HG02973 (cell line): ENCODE results near the gene SOHLH2.

Experiments
- ATAC-seq: cut with Tn5 transposase; IDR thresholded peaks from one replicate; pipeline ENCODE4 v1.9.1; 2021; ENCODE audit warnings: moderate library complexity; ENCODE audit not compliant: unreplicated experiment

Gene SOHLH2

GRCh38 chr13:36214163-36214921 lies at the start of gene SOHLH2:
TSS of gene SOHLH2 (minus strand) at chr13:36214556. CDS start at chr13:36214526, 30 bp downstream.
- no peak for ATAC-seq

DNA sequence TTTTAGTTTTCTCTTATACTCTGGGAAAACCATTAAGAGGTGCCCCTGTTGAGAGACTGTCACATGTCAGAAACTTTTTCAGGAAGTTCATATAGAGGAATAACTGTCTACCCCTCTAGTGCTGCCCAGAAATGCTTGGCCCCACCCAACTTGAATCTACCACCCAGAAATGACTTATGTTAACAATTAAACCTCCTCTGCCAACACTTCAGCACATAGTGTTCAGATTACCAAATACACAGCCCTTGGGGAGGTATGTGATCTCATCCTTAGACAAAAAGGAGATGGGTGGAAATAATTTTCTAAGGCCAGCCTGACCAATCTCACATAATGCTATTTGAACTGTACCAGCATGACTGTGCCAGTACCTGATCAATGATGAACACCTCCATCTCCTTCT lies 47.6 kb upstream of the SOHLH2 start:
- ATAC-seq: no peak

DNA sequence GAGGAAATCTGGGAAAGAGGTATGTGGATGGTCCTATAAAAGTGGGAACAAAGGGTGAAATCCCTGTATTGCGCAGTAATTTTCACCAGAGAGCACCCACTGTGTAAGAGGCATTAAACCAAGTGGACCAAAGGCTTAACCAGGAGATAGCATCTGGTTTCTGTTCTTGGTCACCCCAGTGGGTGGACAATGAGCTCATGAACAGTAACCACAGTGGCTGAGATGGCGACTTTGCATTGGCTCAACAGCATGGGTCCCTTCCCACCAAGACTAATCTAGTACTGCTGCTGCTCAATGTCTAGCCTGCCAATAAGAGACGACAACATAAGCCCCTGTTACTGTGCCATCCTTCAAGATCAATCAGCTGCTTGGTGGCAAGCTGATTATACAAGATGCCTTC lies 46.7 kb upstream of the SOHLH2 start:
- no peak for ATAC-seq

DNA sequence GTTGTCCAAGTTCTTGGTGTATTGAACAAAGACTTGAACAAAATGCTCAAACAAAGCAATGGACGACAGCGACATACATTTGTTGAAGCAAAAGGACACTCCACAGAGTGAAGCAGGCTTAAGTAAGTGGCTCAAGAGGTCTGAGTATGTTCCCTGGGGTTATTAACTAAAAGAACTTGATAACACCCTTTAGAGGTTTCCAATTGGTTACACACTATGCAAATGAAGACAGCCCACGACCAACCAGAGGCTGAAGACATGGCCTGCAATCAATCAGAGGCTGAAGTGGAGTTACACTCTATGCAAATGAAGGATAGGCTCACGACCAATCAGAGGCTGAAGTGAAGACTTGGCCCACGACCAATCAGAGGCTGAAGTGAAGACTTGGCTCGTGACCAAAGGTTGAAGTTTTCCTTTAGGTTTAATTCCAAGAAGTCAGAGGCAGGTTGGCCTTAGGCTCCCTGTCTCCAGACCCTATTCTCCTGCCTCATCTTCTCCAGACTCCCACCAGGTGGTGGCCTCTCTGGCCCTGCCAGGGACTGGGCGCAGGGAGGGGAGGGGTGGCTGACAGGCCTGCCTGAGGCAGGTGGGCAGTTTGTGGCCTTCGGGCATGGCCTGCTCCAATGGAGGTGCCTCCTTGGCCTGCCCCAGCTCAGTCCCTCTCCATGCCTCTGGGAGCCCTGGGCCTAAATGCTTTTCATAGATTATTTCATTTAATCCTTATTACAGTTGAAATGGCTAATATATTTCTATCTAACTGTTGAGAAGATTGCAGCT lies 45.2 kb upstream of the SOHLH2 start:
- no peak for ATAC-seq

- no peak for ATAC-seq
These were observed 44.5 kb upstream of the SOHLH2 start for GRCh38 chr13:36258831-36259230.

DNA sequence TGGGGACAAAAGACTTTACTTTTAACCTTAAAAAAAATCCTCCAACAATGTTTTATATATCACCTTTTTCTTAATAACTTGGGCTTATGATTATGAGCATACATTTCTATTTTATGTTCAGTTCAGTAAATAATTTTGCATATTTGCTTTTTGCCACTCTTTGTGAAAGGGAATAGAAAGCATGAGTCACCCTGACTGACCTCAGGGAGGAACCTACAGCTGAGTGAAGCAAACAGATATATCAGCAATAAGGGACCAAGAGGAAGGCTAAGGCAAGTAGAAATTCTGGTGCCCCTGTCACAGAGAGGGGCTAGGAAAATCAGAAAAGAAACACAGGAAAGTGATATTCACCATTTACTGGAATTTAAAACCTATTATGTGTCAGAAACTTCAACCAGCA lies 37.2 kb upstream of the SOHLH2 start:
- ATAC-seq: no peak

- ATAC-seq: no peak
These were observed 36.7 kb upstream of the SOHLH2 start for GRCh38 chr13:36251017-36251416.

- ATAC-seq: no peak
These were observed 34.3 kb upstream of the SOHLH2 start for GRCh38 chr13:36248700-36249099.

DNA sequence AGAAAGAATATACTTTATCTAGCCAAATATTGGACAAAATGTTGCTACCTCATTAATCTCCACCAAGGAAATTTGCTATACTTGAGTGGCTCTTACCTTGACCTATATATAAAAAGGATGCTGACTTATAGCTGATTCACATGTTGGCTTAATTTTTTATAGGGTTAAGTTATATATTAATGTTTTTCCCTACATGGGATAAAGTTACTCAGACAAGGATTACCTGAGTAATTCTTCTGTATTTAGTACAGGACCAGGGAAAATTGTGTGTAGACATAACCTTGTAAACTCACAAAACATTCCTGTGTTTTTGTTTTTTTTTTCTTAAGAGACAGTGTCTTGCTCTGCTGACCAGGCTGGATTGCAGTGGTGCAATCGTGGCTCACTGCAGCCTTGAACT lies 30.6 kb upstream of the SOHLH2 start:
- ATAC-seq: no peak

DNA sequence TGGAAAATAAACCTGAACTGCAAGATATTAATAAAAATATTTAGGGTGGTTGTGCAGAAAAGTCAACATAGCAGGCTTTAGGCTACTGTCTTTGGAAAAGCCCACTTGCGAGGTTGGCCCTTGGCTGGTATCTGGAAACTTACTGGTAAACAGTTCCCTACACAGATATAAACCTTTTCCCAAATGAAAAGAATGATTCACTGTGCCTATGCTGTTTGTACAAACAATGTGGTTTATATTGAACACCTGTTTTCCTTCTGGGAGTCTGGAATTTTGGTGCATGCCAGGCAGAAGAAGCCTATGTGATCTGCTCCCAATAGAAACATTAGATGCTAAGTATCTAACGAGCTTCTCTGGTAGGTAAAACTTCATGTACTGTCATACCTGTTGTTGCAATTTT lies 29.7 kb upstream of the SOHLH2 start:
- no peak for ATAC-seq

- ATAC-seq: no peak
These were observed 28.4 kb upstream of the SOHLH2 start for GRCh38 chr13:36242761-36243160.

DNA sequence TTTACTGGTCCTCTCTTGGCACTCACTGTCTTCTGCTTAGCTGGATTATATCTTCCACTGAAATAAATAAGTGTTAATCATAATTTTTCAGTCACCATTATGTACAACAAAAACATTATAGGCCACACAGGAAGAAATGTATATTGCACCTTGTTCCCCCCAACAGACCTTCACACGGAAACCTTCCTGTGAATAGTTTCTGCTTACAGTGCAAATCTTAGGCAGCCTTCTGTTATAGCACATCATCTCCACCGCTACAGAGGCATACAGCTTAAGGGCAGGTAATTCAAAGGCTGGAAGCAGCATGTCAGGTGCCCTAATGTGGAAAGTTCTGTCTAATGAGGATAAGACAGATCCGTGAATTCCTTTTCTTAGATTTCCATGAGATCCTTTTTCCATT lies 16.9 kb upstream of the SOHLH2 start:
- no peak for ATAC-seq

DNA sequence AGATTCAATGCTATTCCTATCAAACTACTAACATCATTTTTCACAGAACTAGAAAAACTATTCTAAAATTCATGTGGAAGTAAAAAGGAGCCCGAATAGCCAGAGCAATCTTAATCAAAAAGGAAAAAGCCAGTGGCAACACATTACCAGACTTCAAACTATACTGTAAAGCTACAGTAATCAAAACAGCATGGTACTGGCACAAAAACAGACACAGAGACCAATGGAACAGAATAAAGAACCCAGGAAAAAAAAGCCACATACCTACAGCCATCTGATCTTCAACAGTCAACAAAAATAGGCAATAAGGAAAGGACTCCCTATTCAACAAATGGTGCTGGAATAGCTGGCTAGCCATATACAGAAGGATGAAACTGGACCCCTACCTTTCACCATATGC lies 10.4 kb upstream of the SOHLH2 start:
- no peak for ATAC-seq

- ATAC-seq: no peak
These were observed 5.5 kb upstream of the SOHLH2 start for GRCh38 chr13:36219883-36220282.

GRCh38 chr13:36217456-36217855 lies 3.1 kb upstream of the SOHLH2 start:
- no peak for ATAC-seq

DNA sequence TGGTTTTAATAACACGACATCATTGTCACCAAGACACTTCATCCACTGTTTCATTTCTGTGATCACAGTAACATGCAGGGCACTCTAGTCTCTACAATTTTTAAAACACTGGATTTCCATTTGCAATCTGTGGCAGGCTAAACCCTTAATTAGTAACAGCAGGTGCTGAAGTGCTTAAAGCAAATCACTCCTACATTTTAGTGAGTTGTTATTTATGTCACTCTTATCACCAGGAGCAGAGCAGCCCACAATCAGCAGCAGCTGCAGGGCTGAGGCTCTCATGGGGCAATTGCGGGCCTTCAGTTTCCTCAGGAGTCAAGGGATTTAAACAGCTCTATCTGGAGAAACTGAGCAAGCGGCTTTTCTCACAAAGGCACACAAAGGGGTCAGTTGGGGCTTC lies 1.6 kb downstream of the SOHLH2 start:
- ATAC-seq: no peak

DNA sequence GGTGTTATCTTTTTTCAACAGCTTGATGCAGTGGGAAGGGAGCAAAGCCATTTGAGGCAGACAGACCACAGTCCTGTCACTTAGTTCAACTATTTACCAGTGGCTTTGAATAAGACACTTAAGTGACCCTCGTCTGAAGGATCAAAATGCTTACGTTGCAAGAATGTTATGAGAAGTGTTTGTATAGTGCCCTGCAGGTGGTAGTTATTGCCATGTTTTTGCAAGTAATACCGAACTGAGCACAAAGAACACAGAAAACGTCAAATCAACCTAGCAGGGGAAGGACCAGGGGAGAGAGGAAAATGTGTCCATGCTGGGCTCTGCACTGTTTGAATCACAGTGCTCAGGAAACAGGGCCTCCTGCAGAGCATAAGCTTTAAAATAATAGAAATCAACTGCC lies 2.8 kb downstream of the SOHLH2 start:
- ATAC-seq: no peak

DNA sequence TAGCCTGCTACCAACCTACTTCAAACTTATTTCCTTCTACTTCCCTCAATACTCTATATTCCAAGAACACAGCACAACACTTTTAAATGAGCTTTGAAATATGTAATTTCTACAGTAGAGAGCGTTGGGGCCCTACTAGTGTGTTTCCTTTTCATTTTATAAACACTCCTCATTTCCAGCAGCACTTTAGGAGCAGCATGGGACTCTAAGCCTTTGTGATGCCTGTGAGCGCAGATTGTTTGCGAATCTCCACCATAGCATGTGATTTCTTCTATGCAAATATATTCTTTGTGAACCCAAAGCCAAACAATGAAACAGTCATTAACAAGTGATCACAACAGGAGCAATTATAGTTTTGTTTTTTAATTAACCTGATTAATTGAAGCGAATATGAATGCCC lies 3.6 kb downstream of the SOHLH2 start:
- ATAC-seq: no peak

- no peak for ATAC-seq
These were observed 6.7 kb downstream of the SOHLH2 start for GRCh38 chr13:36207672-36208071.

DNA sequence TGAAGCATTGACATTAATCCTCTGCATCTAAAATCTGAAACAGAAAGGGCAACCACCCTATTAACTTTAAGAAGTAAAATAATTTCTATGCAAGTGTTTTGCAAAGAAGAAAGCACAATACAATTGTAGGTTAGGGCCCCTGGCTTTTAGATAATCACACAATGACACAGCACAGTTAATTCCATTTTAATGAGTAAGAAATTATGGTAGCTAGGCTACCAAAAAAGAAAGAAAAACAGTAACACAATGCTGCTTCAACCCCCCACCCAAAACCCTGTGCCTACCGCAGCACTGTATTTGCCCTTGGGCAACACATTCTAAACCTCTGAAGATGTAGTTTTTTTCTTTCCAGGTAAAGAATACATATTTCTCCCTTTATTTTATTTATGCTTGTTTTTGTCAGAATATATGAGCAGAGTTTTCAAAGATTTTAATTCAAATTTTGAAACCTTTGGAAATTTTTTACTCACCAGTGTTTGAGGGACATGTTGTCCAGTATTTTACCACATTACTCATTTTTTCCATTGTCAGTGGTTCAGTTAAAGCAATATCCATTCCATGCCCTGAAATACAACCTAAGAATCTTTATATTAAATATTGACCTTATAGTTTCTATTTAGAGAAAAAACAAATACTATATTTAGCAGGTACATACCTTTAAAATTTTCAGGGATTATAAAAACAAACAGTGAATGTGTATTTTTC lies 21.1 kb downstream of the SOHLH2 start:
- ATAC-seq: no peak

DNA sequence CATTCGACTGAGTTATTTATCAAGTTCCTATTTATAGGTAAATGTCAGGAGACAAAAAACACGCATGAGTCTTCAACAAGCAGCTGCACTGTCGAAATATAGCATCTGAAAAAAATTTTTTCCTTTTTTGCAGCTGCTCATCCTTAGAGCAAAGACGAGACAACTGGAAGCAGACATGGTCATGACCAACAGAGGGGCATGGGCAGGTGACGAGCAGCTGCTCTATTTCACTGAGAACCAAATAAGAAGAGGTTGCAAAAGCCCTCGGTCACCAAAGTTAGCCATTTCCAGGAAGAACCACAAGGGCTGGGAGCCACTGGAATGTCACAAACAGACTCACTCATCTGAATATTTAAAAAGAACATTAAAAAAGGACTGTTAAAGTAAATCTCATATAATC lies 22.2 kb downstream of the SOHLH2 start:
- no peak for ATAC-seq

GRCh38 chr13:36190771-36191170 lies 23.6 kb downstream of the SOHLH2 start:
- ATAC-seq: no peak
